A673 (cell line): ENCODE measurements around the gene TLE1.

Source experiments
- CTCF ChIP-seq: fragments of 300-800, 200-600 bp; sonication (generic); conservative IDR thresholded peaks from 2 replicates; pipeline ENCODE4 v1.5.1; 2017; ENCODE audit warnings: low read depth, mild to moderate bottlenecking, antibody characterized with exemption, low read length, moderate library complexity, mixed read lengths
- EZH2 ChIP-seq: fragments of 200-600 bp; sonication (generic); IDR thresholded peaks from 2 replicates; pipeline ENCODE4 v1.6.1; 2017; ENCODE audit warnings: borderline replicate concordance, low read depth, mild to moderate bottlenecking, mixed read lengths, antibody characterized with exemption, low read length; ENCODE audit not compliant: poor library complexity, severe bottlenecking

GRCh38 chr9:81689343-81690175, at the start of gene TLE1:
- TF ChIP-seq CTCF (no peak), EZH2 (no peak)
